Glutamatergic neuron (in vitro differentiated cells): Measurements from ENCODE around the gene GGPS1. TPM values are rescaled to one million over a fixed set of nuclear protein-coding genes. Genes with fewer than 3 reads are reported as not detected.

ENCODE experiments used
- DNase-seq: peaks from one replicate; pipeline ENCODE4 v3.0.0; 2022
- H3K27ac Mint-ChIP-seq: one replicate; pipeline ENCODE4 v1.8.0; 2020; ENCODE audit warnings: mild to moderate bottlenecking, mixed read lengths, inconsistent platforms; ENCODE audit not compliant: unreplicated experiment
- H3K27me3 Mint-ChIP-seq: one replicate; pipeline ENCODE4 v1.8.0; 2020; ENCODE audit warnings: mild to moderate bottlenecking, moderate library complexity, mixed read lengths, inconsistent platforms; ENCODE audit not compliant: unreplicated experiment
- H3K36me3 Mint-ChIP-seq: one replicate; pipeline ENCODE4 v1.8.0; 2020; ENCODE audit warnings: mild to moderate bottlenecking, mixed read lengths, inconsistent platforms; ENCODE audit not compliant: unreplicated experiment
- H3K4me1 Mint-ChIP-seq: one replicate; pipeline ENCODE4 v1.8.0; 2020; ENCODE audit warnings: mild to moderate bottlenecking, low read depth, mixed read lengths, inconsistent platforms; ENCODE audit not compliant: unreplicated experiment
- H3K4me3 Mint-ChIP-seq: one replicate; pipeline ENCODE4 v1.8.0; 2020; ENCODE audit warnings: mild to moderate bottlenecking, mixed read lengths, inconsistent platforms; ENCODE audit not compliant: unreplicated experiment
- H3K9me3 Mint-ChIP-seq: one replicate; pipeline ENCODE4 v1.8.0; 2020; ENCODE audit warnings: mild to moderate bottlenecking, moderate library complexity, mixed read lengths, inconsistent platforms; ENCODE audit not compliant: unreplicated experiment
- CTCF ChIP-seq: fragments of 200-600 bp; sonication (generic); IDR thresholded peaks from one replicate; pipeline ENCODE4 v1.5.0; 2021; ENCODE audit not compliant: partially characterized antibody, unreplicated experiment
- total RNA-seq: library from RNA; stranded (reverse); fragmentation: NEBNext Ultra II Directional; extraction: Animal tissue kit (Norgen Biotek cat#: 25700); gene quantifications from one replicate; pipeline ENCODE4 v1.2.1, GENCODE V29; 2021; ENCODE audit not compliant: unreplicated experiment

GGPS1 gene
- total RNA-seq, 1 donor from 2014 or later, result 53.0 TPM

GRCh38 chr1:235315173-235315572 is 13.2 kb upstream of the GGPS1 start:
- Mint-ChIP-seq H3K9me3 (peaks cover 1% of the 10 kb centered on the region), H3K4me3 (no peak overlapping the region), H3K27me3 (peaks cover 2% of the 10 kb centered on the region), H3K4me1 (peaks cover 13% of the 10 kb centered on the region), H3K27ac (no peak overlapping the region), H3K36me3 (no peaks in the 10 kb centered on the region)
- no peak for DNase-seq
- no peak for TF ChIP-seq CTCF

- no peak for TF ChIP-seq CTCF
- DNase-seq, result no peak
- Mint-ChIP-seq H3K4me1 (peaks cover 17% of the 10 kb centered on the region), H3K27ac (no peak overlapping the region), H3K9me3 (peaks cover 1% of the 10 kb centered on the region), H3K4me3 (no peak overlapping the region), H3K27me3 (peaks cover 4% of the 10 kb centered on the region), H3K36me3 (no peaks in the 10 kb centered on the region)
Measured at GRCh38 chr1:235315735-235316134, 12.6 kb upstream of the GGPS1 start.

GRCh38 chr1:235317168-235317567 is 11.2 kb upstream of the GGPS1 start:
- Mint-ChIP-seq H3K27me3 (peaks cover 2% of the 10 kb centered on the region), H3K27ac (no peak overlapping the region), H3K9me3 (peaks cover 1% of the 10 kb centered on the region), H3K4me1 (peaks cover 19% of the 10 kb centered on the region), H3K4me3 (no peak overlapping the region), H3K36me3 (no peaks in the 10 kb centered on the region)
- DNase-seq, result no peak
- TF ChIP-seq CTCF, result no peak

GRCh38 chr1:235319255-235319654 is 9.1 kb upstream of the GGPS1 start:
- no peak overlapping the region for H3K27ac Mint-ChIP-seq

More at GRCh38 chr1:235319255-235319654, 9.1 kb upstream of the GGPS1 start:
- TF ChIP-seq CTCF, result no peak
- peaks cover 2% of the 10 kb centered on the region for H3K27me3 Mint-ChIP-seq
- no peak overlapping the region for H3K4me3 Mint-ChIP-seq
- DNase-seq, result no peak
- H3K9me3 Mint-ChIP-seq, result peaks cover 1% of the 10 kb centered on the region
- peaks cover 15% of the 10 kb centered on the region for H3K4me1 Mint-ChIP-seq
- no peaks in the 10 kb centered on the region for H3K36me3 Mint-ChIP-seq
